ENCODE measurements around the gene SOS1.

DNA sequence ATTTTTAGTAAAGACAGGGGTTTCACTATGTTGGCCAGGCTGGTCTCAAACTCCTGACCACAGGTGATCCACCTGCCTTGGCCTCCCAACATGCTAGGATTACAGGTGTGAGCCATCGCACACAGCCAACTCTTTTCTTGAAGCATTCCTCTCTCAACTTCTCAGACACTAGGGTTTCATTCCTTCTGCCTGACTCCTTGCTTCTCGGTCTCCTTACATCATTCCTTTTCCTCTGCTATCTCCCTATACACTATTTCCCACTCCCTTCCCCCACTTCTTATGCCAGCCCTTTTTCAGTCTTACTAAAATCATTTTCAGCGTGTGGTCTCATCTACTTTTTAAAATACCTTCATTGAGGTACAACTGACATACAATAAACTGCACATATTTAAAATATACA, 6.1 kb downstream of the SOS1 start:
- TF ChIP-seq, protein P1, sequence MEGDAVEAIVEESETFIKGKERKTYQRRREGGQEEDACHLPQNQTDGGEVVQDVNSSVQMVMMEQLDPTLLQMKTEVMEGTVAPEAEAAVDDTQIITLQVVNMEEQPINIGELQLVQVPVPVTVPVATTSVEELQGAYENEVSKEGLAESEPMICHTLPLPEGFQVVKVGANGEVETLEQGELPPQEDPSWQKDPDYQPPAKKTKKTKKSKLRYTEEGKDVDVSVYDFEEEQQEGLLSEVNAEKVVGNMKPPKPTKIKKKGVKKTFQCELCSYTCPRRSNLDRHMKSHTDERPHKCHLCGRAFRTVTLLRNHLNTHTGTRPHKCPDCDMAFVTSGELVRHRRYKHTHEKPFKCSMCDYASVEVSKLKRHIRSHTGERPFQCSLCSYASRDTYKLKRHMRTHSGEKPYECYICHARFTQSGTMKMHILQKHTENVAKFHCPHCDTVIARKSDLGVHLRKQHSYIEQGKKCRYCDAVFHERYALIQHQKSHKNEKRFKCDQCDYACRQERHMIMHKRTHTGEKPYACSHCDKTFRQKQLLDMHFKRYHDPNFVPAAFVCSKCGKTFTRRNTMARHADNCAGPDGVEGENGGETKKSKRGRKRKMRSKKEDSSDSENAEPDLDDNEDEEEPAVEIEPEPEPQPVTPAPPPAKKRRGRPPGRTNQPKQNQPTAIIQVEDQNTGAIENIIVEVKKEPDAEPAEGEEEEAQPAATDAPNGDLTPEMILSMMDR (IDR thresholded peaks at IDR 0.05 in 4 of 5, conservative IDR thresholded peaks at IDR 0.05 in 1 of 5), result no peak
- TF ChIP-seq POLR2A (IDR thresholded peaks at IDR 0.05), result no peak

Data from gastrocnemius medialis (tissue), 4 donors.